K562 (cell line): ENCODE results near the gene EPHA2. TPM values are rescaled to one million over a fixed set of nuclear protein-coding genes. Genes with fewer than 3 reads are reported as not detected.
A peak's percentile ranks its signal among the peaks of the same experiment; 100 is the strongest.

Source experiments
- CBFA2T2 ChIP-seq: fragments of 450-650 bp; conservative IDR thresholded peaks from 2 replicates; pipeline ENCODE4 v1.6.1; 2017; ENCODE audit warnings: mild to moderate bottlenecking
- CHD4 ChIP-seq: fragments of 200-600 bp; sonication (generic); IDR thresholded peaks from 3 replicates; pipeline ENCODE4 v1.6.1; 2012; ENCODE audit warnings: low read depth, mild to moderate bottlenecking, mixed read lengths, low read length, inconsistent platforms; ENCODE audit not compliant: insufficient read depth, insufficient replicate concordance, poor library complexity, severe bottlenecking
- EP300 ChIP-seq: IDR thresholded peaks from 2 replicates; pipeline ENCODE4 v1.6.1; 2012; ENCODE audit warnings: low read length, improper control_type of control experiment
- GTF2A2 ChIP-seq: IDR thresholded peaks from 2 replicates; pipeline ENCODE4 v1.6.1; 2016; ENCODE audit warnings: mild to moderate bottlenecking, missing genetic modification characterization, missing compliant biosample characterization
- HIVEP1 ChIP-seq: fragments of 250-450 bp; sonication (Bioruptor Pico); IDR thresholded peaks from 2 replicates; pipeline ENCODE4 v1.4.0; 2020; ENCODE audit warnings: mild to moderate bottlenecking
- PHF20 ChIP-seq: fragments of 450-650 bp; IDR thresholded peaks from 2 replicates; pipeline ENCODE4 v1.6.1; 2018; ENCODE audit not compliant: partially characterized antibody
- RB1 ChIP-seq: fragments of 450-650 bp; IDR thresholded peaks from 2 replicates; pipeline ENCODE4 v1.6.1; 2017; ENCODE audit warnings: low read depth, mild to moderate bottlenecking
- TAL1 ChIP-seq: fragments of 450-650 bp; IDR thresholded peaks from 2 replicates; pipeline ENCODE4 v1.6.1; 2016; ENCODE audit warnings: mild to moderate bottlenecking
- THAP7 ChIP-seq: fragments of 250-450 bp; sonication (Bioruptor Pico); IDR thresholded peaks from 2 replicates; pipeline ENCODE4 v1.5.0; 2021
- TRIM28 ChIP-seq: fragments of 450-650 bp; IDR thresholded peaks from 2 replicates; pipeline ENCODE4 v1.6.1; 2017
- ZBTB34 ChIP-seq: fragments of 250-450 bp; sonication (Bioruptor Pico); IDR thresholded peaks from 2 replicates; pipeline ENCODE4 v1.8.0; 2021; ENCODE audit warnings: mild to moderate bottlenecking, moderate library complexity
- ZBTB5 ChIP-seq: fragments of 450-650 bp; IDR thresholded peaks from 2 replicates; pipeline ENCODE4 v1.6.1; 2017; ENCODE audit warnings: antibody characterized with exemption
- ZNF609 ChIP-seq: sonication (generic); formaldehyde crosslinking; IDR thresholded peaks from 2 replicates; pipeline ENCODE4 v1.8.1; 2023; ENCODE audit warnings: missing genetic modification reagents, mild to moderate bottlenecking, borderline replicate concordance
- ZNF639 ChIP-seq, 2 experiments: fragments of 200-800 bp in 1 of 2; sonication (Bioruptor generic) in 1 of 2; sonication (generic) in 1 of 2; formaldehyde crosslinking in 1 of 2; IDR thresholded peaks in 1 of 2; conservative IDR thresholded peaks in 1 of 2; 2 replicates each; pipeline versions ENCODE4 v1.5.0 to v1.6.1; 2016 to 2020; ENCODE audit warnings: missing compliant biosample characterization in 1 of 2, missing genetic modification characterization in 1 of 2, missing genetic modification reagents in 1 of 2
- ZNF740 ChIP-seq, 3 experiments: fragments of 200-800 bp in 1 of 3; sonication (Bioruptor generic) in 1 of 3; sonication (generic) in 1 of 3; formaldehyde crosslinking in 1 of 3; IDR thresholded peaks; 2 replicates each; pipeline versions ENCODE4 v1.6.1 to v1.8.0; 2016 to 2022; ENCODE audit warnings: mild to moderate bottlenecking in 2 of 3, missing compliant biosample characterization in 2 of 3, missing genetic modification characterization in 2 of 3, missing genetic modification reagents in 1 of 3
- polyA plus RNA-seq, 8 experiments: library from polyadenylated mRNA; depleted of rRNA in 4 of 8; stranded (reverse) in 5 of 8; unstranded in 3 of 8; fragments of >200 nt; fragmentation: Nextera tagmentation in 2 of 8; fragmentation: Illumina TruSeq in 1 of 8; extraction: Ambion mirVana in 2 of 8; extraction: Trizol in 1 of 8; gene quantifications; 2 replicates each; pipeline versions ENCODE4 v1.2.1 to v1.2.3, GENCODE V29; 2011 to 2014; ENCODE audit warnings: inconsistent platforms in 1 of 8, missing spikeins in 1 of 8
- total RNA-seq, 7 experiments: library from RNA; depleted of rRNA in 6 of 7; stranded (reverse); fragments of >200 nt in 6 of 7; fragmentation: Illumina TruSeq in 2 of 7; extraction: Trizol in 2 of 7; gene quantifications; 2 replicates each; pipeline versions ENCODE4 v1.2.1 to v1.2.3, GENCODE V29; 2011 to 2021; ENCODE audit warnings: low replicate concordance in 1 of 7

Gene EPHA2
- total and polyA plus RNA-seq, 9 of the 15 experiments (the other 6 are each of a cell fraction or from before 2014, with no cell fraction given), result 0.04 to 0.40 (median 0.07) TPM; not detected in 4

- TF ChIP-seq HIVEP1 (CRISPR knock-in tag) (no peak), ZBTB5 (no peak), TAL1 (no peak), TRIM28 (no peak), GTF2A2 (no peak), CBFA2T2 (no peak), EP300 (no peak), ZNF609 (CRISPR knock-in tag) (no peak), RB1 (no peak), CHD4 (peak; percentile 63), THAP7 (CRISPR knock-in tag) (no peak), ZNF639 (CRISPR knock-in tag; conservative IDR thresholded peaks at IDR 0.05 in 1 of 2, IDR thresholded peaks at IDR 0.05 in 1 of 2) (no peak), ZNF740 (CRISPR knock-in tag; IDR thresholded peaks at IDR 0.05) (no peak), ZNF740 (tag; IDR thresholded peaks at IDR 0.05) (no peak), ZBTB34 (no peak), PHF20 (no peak)
Observed at GRCh38 chr1:16145662-16146278, 10.1 kb downstream of the EPHA2 start (continued).
